Measurements from ENCODE around the gene ZNF462. TPM values are rescaled to one million over a fixed set of nuclear protein-coding genes. Genes with fewer than 3 reads are reported as not detected.

Gene ZNF462
- total RNA-seq, 2 experiments from 2014 or later: 0.67 to 0.94 TPM

- no peak overlapping the region for H3K4me3 Mint-ChIP-seq
- peaks cover 2% of the 10 kb centered on the region for H3K27me3 Mint-ChIP-seq
- ATAC-seq (ENCODE audit: low read depth) (no peak), DNase-seq (no peak)
- POLR2A ChIA-PET: no interaction called here
- no peak overlapping the region for H3K27ac Mint-ChIP-seq
- H3K9me3 Mint-ChIP-seq: peaks cover 2% of the 10 kb centered on the region
- H3K36me3 Mint-ChIP-seq: no peaks in the 10 kb centered on the region
- H3K4me1 Mint-ChIP-seq: no peaks in the 10 kb centered on the region
These were observed 145.5 kb downstream of the ZNF462 start for GRCh38 chr9:107008447-107008846.

DNA sequence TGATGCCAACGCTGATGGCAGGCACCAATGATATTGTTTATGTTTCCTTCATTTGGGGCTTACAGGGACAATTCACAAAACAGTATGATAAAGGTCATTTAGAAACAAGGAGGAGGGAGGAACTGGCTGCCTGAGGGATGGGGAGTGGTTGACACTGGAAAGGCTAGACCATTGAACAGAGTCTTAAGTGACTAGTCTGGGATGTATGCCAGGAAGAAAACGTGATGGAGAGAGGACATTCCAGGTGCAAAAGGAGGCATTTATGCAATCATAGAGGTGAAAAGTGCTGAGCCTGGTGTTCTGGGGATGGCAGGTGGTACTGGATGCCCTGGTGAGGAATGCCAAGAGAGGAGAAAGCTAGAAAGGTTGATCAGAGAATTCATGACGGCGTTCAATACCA is 153.4 kb downstream of the ZNF462 start:
- Mint-ChIP-seq H3K36me3 (no peaks in the 10 kb centered on the region), H3K4me1 (no peaks in the 10 kb centered on the region), H3K4me3 (no peak overlapping the region), H3K27me3 (peaks cover 2% of the 10 kb centered on the region), H3K27ac (no peak overlapping the region), H3K9me3 (peaks cover 4% of the 10 kb centered on the region)
- no peak for ATAC-seq (ENCODE audit: low read depth)
- POLR2A ChIA-PET: no interaction called here
- DNase-seq: no peak

DNA sequence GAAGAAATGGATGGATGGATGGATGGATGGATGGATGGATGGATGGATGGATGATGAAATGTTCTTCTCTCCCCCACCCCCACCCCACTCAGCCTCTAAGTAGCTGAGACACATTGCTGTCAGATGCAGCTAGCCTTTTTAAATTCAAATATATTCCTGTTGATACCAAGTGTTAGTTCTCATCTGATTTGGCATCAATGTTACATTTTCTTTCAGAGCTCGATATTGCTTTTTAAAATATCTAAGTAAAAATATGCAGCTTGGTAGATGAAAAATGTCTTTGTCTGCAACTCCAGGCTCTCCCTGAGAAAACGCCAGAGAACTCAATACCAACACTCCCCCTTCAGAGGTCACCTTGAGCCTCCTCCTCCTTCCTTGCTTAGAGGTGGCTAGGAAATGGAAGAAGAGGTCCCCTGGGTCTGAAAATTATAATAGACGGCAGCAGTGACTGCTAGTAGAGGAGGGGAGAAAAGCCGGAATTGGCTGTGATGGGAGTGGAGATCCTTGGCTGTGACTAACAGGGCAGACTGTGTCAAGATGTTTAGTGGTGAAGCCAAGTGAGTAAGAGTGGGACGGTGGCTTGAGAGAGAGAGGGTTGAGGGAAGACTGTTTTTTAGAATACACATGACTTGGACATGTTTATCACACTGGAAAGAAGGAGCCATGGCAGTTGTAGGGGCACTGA is 156.0 kb downstream of the ZNF462 start:
- POLR2A ChIA-PET: no interaction called here
- no peaks in the 10 kb centered on the region for H3K36me3 Mint-ChIP-seq
- no peak overlapping the region for H3K27ac Mint-ChIP-seq
- no peak overlapping the region for H3K4me3 Mint-ChIP-seq
- H3K27me3 Mint-ChIP-seq: no peaks in the 10 kb centered on the region
- DNase-seq: no peak
- no peak for ATAC-seq (ENCODE audit: low read depth)
- H3K9me3 Mint-ChIP-seq: peaks cover 2% of the 10 kb centered on the region
- H3K4me1 Mint-ChIP-seq: peaks cover under 1% of the 10 kb centered on the region

DNA sequence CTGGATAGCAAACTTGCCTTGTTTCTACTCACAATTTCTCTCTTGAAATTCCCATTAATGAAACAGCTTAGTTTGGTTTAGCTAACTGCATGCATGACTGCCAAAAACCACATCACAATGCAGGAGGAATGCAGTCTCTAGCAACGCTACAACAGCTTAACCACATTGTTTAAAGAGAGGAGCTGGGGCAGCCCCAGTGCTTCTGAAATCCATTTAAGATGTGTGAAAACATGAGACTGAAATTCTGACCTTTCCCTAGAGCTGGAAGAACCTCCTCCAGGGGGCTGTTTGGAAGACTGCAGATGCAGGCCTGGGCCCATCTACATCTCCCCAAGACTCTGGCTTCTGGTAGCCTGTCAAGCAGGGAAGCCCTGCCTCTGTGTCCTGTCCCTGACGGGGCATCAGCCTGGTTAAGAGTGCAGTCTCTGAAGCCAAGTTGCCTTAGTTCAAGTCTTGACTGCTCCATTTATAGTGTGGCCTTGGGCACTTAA is 157.1 kb downstream of the ZNF462 start:
- DNase-seq (no peak), ATAC-seq (ENCODE audit: low read depth) (no peak)
- Mint-ChIP-seq H3K9me3 (peaks cover 2% of the 10 kb centered on the region), H3K27ac (no peak overlapping the region), H3K4me1 (peaks cover 7% of the 10 kb centered on the region), H3K27me3 (no peaks in the 10 kb centered on the region), H3K4me3 (no peak overlapping the region), H3K36me3 (no peaks in the 10 kb centered on the region)
- POLR2A ChIA-PET: no interaction called here

DNA sequence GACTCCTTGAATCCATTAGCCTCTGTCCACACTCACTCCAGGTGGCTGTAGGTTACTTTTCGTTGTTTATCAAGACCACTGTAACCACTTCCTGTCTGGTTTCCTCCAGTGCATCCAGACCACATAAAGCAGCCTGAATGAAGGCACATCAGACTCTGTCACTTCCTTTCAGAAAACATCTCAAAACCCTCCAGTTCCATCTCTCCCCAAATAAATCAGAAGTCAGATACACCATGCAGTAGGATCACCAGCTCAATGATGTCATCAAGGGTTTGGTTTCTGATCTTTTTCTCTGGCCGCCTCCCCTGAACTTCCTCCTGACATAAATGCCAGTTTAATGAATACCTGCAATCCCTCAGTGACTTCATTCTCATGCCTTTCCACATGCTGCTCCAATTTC is 161.2 kb downstream of the ZNF462 start:
- DNase-seq: no peak
- no peaks in the 10 kb centered on the region for H3K27me3 Mint-ChIP-seq
- H3K4me1 Mint-ChIP-seq: peaks cover 8% of the 10 kb centered on the region
- POLR2A ChIA-PET: no interaction called here
- H3K27ac Mint-ChIP-seq: peak overlapping the region; percentile 14
- ATAC-seq (ENCODE audit: low read depth): peak; percentile 52
- H3K4me3 Mint-ChIP-seq: no peak overlapping the region
- H3K9me3 Mint-ChIP-seq: no peaks in the 10 kb centered on the region
- no peaks in the 10 kb centered on the region for H3K36me3 Mint-ChIP-seq

DNA sequence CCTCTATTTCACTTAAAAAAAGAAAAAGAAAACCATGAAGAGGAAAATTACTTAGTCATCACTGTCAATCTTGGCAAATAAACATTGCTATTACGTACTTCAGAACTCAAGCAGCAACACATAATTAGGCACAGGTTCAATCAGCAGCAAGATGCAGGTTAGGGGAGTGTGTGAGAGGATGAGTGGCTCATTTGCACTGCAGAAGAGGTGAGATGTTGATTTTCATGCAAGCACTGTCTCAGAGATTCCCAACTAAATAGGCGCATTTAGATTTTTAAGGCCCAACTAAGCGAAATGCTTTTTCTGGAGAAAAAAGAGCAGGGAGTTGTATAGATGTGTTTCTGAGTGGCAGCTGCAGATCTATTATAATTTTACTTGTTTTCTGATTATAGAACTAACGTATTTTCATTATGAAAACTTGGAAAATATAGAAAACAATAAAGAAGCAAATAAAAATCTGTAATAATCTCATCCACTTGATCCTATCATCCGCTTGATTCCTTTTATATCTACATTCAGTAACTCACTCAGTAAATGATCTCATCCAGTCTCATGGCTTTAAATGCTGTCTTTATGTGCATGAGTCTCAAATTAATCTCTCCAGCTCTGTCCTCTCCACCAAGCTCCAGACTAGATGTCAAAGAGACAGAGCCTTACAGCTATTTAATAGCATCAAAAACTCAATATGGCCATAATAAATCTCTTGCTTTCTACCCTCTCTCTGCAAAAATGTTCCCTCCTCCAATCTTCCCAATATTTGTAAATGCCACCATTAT is 162.5 kb downstream of the ZNF462 start:
- no peak for DNase-seq
- POLR2A ChIA-PET: no interaction called here
- peaks cover 8% of the 10 kb centered on the region for H3K4me1 Mint-ChIP-seq
- no peak for ATAC-seq (ENCODE audit: low read depth)
- no peaks in the 10 kb centered on the region for H3K36me3 Mint-ChIP-seq
- no peaks in the 10 kb centered on the region for H3K9me3 Mint-ChIP-seq
- no peak overlapping the region for H3K4me3 Mint-ChIP-seq
- H3K27me3 Mint-ChIP-seq: no peaks in the 10 kb centered on the region
- no peak overlapping the region for H3K27ac Mint-ChIP-seq

DNA sequence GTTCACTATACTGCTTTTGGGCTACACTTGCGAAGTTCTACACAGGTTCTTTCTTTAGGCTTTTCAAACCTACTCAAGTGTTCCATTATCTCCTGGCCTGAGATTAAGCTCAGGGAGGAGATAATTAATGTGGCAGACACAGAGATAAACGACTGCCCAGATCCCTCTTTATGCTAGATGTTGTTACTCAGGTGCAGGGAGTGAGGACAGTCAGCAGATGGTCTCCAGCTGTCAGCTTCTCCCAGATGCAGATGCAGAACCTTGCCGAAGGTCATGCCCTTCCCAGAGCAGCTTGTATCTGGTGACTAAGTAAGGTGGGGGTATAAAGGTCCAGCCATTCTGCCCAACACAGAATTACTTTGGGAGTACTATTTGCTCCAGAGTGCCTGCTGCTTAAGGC is 166.2 kb downstream of the ZNF462 start:
- no peak for ATAC-seq (ENCODE audit: low read depth)
- H3K36me3 Mint-ChIP-seq: no peaks in the 10 kb centered on the region

GRCh38 chr9:107033966-107034365 is 171.0 kb downstream of the ZNF462 start:
- peaks cover 8% of the 10 kb centered on the region for H3K9me3 Mint-ChIP-seq

More for the DNA sequence above, 166.2 kb downstream of the ZNF462 start:
- peaks cover 9% of the 10 kb centered on the region for H3K4me1 Mint-ChIP-seq
- POLR2A ChIA-PET: no interaction called here
- no peak overlapping the region for H3K4me3 Mint-ChIP-seq
- H3K27me3 Mint-ChIP-seq: peaks cover 1% of the 10 kb centered on the region
- DNase-seq: no peak
- no peak overlapping the region for H3K27ac Mint-ChIP-seq
- peaks cover 8% of the 10 kb centered on the region for H3K9me3 Mint-ChIP-seq

GRCh38 chr9:107034831-107035230 is 171.9 kb downstream of the ZNF462 start:
- Mint-ChIP-seq H3K9me3 (peaks cover 8% of the 10 kb centered on the region), H3K27ac (no peak overlapping the region), H3K4me1 (peaks cover 5% of the 10 kb centered on the region), H3K36me3 (no peaks in the 10 kb centered on the region), H3K4me3 (no peak overlapping the region), H3K27me3 (peaks cover 4% of the 10 kb centered on the region)
- POLR2A ChIA-PET: no interaction called here
- ATAC-seq (ENCODE audit: low read depth) (no peak), DNase-seq (no peak)

More at GRCh38 chr9:107033966-107034365, 171.0 kb downstream of the ZNF462 start:
- peaks cover 4% of the 10 kb centered on the region for H3K27me3 Mint-ChIP-seq
- DNase-seq (no peak), ATAC-seq (ENCODE audit: low read depth) (no peak)
- H3K4me1 Mint-ChIP-seq: peaks cover 5% of the 10 kb centered on the region
- no peak overlapping the region for H3K27ac Mint-ChIP-seq
- H3K36me3 Mint-ChIP-seq: no peaks in the 10 kb centered on the region
- no peak overlapping the region for H3K4me3 Mint-ChIP-seq
- POLR2A ChIA-PET: no interaction called here

GRCh38 chr9:107036367-107036766 is 173.4 kb downstream of the ZNF462 start:
- no peaks in the 10 kb centered on the region for H3K36me3 Mint-ChIP-seq
- no peak for DNase-seq
- H3K4me3 Mint-ChIP-seq: no peak overlapping the region
- no peak overlapping the region for H3K27ac Mint-ChIP-seq
- H3K27me3 Mint-ChIP-seq: peaks cover 8% of the 10 kb centered on the region
- POLR2A ChIA-PET: no interaction called here
- peaks cover 8% of the 10 kb centered on the region for H3K9me3 Mint-ChIP-seq
- ATAC-seq (ENCODE audit: low read depth): no peak
- H3K4me1 Mint-ChIP-seq: peaks cover 5% of the 10 kb centered on the region

- H3K4me3 Mint-ChIP-seq: no peak overlapping the region
- POLR2A ChIA-PET: no interaction called here
- no peak for DNase-seq
- H3K27ac Mint-ChIP-seq: no peak overlapping the region
- H3K27me3 Mint-ChIP-seq: peaks cover 6% of the 10 kb centered on the region
- no peak for ATAC-seq (ENCODE audit: low read depth)
- peaks cover under 1% of the 10 kb centered on the region for H3K4me1 Mint-ChIP-seq
- H3K36me3 Mint-ChIP-seq: no peaks in the 10 kb centered on the region
- H3K9me3 Mint-ChIP-seq: no peaks in the 10 kb centered on the region
These were observed 176.6 kb downstream of the ZNF462 start for GRCh38 chr9:107039542-107039941.

GRCh38 chr9:107042606-107043005 is 179.6 kb downstream of the ZNF462 start:
- no peak overlapping the region for H3K4me3 Mint-ChIP-seq
- H3K36me3 Mint-ChIP-seq: no peaks in the 10 kb centered on the region
- POLR2A ChIA-PET: no interaction called here
- no peak for DNase-seq
- no peak for ATAC-seq (ENCODE audit: low read depth)
- H3K27me3 Mint-ChIP-seq: peaks cover 4% of the 10 kb centered on the region
- no peaks in the 10 kb centered on the region for H3K4me1 Mint-ChIP-seq
- H3K27ac Mint-ChIP-seq: no peak overlapping the region
- no peaks in the 10 kb centered on the region for H3K9me3 Mint-ChIP-seq

DNA sequence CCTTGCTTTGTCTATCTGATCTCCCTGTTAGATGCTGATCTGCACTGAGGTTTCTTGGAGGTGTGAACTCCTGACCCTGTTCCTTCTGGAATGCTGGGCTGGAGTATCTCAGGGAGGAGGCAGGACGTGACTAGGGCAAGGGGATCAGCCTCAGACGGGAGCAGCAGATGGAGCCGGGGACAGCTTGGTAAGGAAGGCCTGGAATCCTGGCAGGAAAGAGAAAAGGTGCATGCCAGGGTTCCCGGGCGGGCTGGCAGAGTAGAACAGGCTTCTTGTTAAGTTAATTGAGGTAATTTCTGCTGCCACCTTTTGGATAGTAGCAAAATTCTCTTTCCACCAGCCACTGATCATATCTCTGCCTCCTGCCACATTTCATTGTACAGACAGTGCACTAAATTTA is 180.9 kb downstream of the ZNF462 start:
- Mint-ChIP-seq H3K27ac (no peak overlapping the region), H3K36me3 (no peaks in the 10 kb centered on the region), H3K4me3 (no peak overlapping the region), H3K27me3 (peaks cover 4% of the 10 kb centered on the region), H3K4me1 (no peaks in the 10 kb centered on the region), H3K9me3 (no peaks in the 10 kb centered on the region)
- no peak for ATAC-seq (ENCODE audit: low read depth)
- DNase-seq: no peak
- POLR2A ChIA-PET: no interaction called here

- Mint-ChIP-seq H3K27me3 (peaks cover 4% of the 10 kb centered on the region), H3K36me3 (no peaks in the 10 kb centered on the region), H3K9me3 (no peaks in the 10 kb centered on the region), H3K27ac (no peak overlapping the region), H3K4me1 (no peaks in the 10 kb centered on the region), H3K4me3 (no peak overlapping the region)
- ATAC-seq (ENCODE audit: low read depth) (no peak), DNase-seq (no peak)
- POLR2A ChIA-PET: no interaction called here
These were observed 181.9 kb downstream of the ZNF462 start for GRCh38 chr9:107044872-107045271.
